Endothelial cell (in vitro differentiated cells): ENCODE measurements around the gene KLLN. TPM values are rescaled to one million over a fixed set of nuclear protein-coding genes. Genes with fewer than 3 reads are reported as not detected.
A peak's percentile ranks its signal among the peaks of the same experiment; 100 is the strongest.
"Not testable (repeated sequence)": the region's sequence is repeated elsewhere in the genome, so short reads cannot be mapped to it uniquely, and the experiment has no call there.

Source experiments
- DNase-seq: peaks from one replicate; pipeline ENCODE4 v3.0.0; 2021; ENCODE audit warnings: low spot score
- H3K27ac Mint-ChIP-seq: one replicate; pipeline ENCODE4 v1.8.0; 2021; ENCODE audit warnings: mixed read lengths, inconsistent platforms; ENCODE audit not compliant: unreplicated experiment
- H3K27me3 Mint-ChIP-seq: one replicate; pipeline ENCODE4 v1.8.0; 2021; ENCODE audit warnings: mild to moderate bottlenecking, moderate library complexity, mixed read lengths, inconsistent platforms; ENCODE audit not compliant: unreplicated experiment
- H3K36me3 Mint-ChIP-seq: one replicate; pipeline ENCODE4 v1.8.0; 2021; ENCODE audit warnings: mild to moderate bottlenecking, low read depth, mixed read lengths, inconsistent platforms; ENCODE audit not compliant: unreplicated experiment
- H3K4me1 Mint-ChIP-seq: one replicate; pipeline ENCODE4 v1.8.0; 2021; ENCODE audit warnings: mild to moderate bottlenecking, mixed read lengths, inconsistent platforms; ENCODE audit not compliant: unreplicated experiment
- H3K4me3 Mint-ChIP-seq: one replicate; pipeline ENCODE4 v1.8.0; 2021; ENCODE audit warnings: mild to moderate bottlenecking, mixed read lengths, inconsistent platforms; ENCODE audit not compliant: unreplicated experiment
- H3K9me3 Mint-ChIP-seq: one replicate; pipeline ENCODE4 v1.8.0; 2021; ENCODE audit warnings: mixed read lengths, inconsistent platforms; ENCODE audit not compliant: unreplicated experiment
- total RNA-seq: library from RNA; stranded (reverse); fragmentation: NEBNext Ultra II Directional; extraction: Animal tissue kit (Norgen Biotek cat#: 25700); gene quantifications from one replicate; pipeline ENCODE4 v1.2.1, GENCODE V29; 2021; ENCODE audit not compliant: unreplicated experiment
- TF ChIP-seq, protein P1 (sequence below): fragments of 200-600 bp; sonication (generic); IDR thresholded peaks from one replicate; pipeline ENCODE4 v1.5.0; 2021; ENCODE audit warnings: antibody characterized with exemption; ENCODE audit not compliant: unreplicated experiment

The KLLN gene
- total RNA-seq, 1 donor from 2014 or later: 0.74 TPM

GRCh38 chr10:87869773-87870551 is 6.6 kb upstream of the KLLN start:
- Mint-ChIP-seq H3K4me3 (no peak overlapping the region), H3K27me3 (no peaks in the 10 kb centered on the region), H3K9me3 (no peaks in the 10 kb centered on the region), H3K27ac (no peak overlapping the region), H3K4me1 (peaks cover 18% of the 10 kb centered on the region), H3K36me3 (no peaks in the 10 kb centered on the region)
- TF ChIP-seq, protein P1, sequence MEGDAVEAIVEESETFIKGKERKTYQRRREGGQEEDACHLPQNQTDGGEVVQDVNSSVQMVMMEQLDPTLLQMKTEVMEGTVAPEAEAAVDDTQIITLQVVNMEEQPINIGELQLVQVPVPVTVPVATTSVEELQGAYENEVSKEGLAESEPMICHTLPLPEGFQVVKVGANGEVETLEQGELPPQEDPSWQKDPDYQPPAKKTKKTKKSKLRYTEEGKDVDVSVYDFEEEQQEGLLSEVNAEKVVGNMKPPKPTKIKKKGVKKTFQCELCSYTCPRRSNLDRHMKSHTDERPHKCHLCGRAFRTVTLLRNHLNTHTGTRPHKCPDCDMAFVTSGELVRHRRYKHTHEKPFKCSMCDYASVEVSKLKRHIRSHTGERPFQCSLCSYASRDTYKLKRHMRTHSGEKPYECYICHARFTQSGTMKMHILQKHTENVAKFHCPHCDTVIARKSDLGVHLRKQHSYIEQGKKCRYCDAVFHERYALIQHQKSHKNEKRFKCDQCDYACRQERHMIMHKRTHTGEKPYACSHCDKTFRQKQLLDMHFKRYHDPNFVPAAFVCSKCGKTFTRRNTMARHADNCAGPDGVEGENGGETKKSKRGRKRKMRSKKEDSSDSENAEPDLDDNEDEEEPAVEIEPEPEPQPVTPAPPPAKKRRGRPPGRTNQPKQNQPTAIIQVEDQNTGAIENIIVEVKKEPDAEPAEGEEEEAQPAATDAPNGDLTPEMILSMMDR: no peak
- no peak for DNase-seq

- H3K9me3 Mint-ChIP-seq, H3K27ac Mint-ChIP-seq, H3K36me3 Mint-ChIP-seq, H3K4me3 Mint-ChIP-seq, H3K27me3 Mint-ChIP-seq, DNase-seq: not testable (repeated sequence)
- peaks cover 24% of the 10 kb centered on the region for H3K4me1 Mint-ChIP-seq
These were observed 5.8 kb upstream of the KLLN start for GRCh38 chr10:87869139-87869538.

- DNase-seq: no peak
- no peak overlapping the region for H3K27ac Mint-ChIP-seq
- peaks cover 6% of the 10 kb centered on the region for H3K36me3 Mint-ChIP-seq
- TF ChIP-seq, protein P1: no peak
- peak overlapping the region; percentile 44 for H3K4me3 Mint-ChIP-seq
- H3K4me1 Mint-ChIP-seq: peaks cover 24% of the 10 kb centered on the region
- H3K9me3 Mint-ChIP-seq: no peaks in the 10 kb centered on the region
- H3K27me3 Mint-ChIP-seq: peaks cover 7% of the 10 kb centered on the region
These were observed 4.9 kb upstream of the KLLN start for GRCh38 chr10:87868277-87868676.

DNA sequence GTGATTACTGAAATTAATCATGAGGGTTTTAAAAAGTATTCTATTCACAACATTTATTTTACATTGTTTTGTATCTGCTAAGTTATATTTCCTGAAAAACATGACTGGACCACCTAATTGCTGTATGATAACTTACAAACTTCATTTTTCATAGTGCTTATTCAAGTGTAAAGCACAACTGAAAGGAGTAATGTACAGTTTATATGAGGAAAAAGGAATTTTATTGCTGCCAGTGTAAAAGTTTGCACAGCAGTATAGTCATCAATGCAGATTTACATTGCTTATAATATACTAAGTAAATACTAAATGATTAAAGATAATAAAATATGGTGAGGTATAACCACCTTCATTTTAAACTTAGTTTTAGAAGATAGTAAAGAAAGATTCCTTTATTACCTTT is 4.1 kb upstream of the KLLN start:
- H3K27me3 Mint-ChIP-seq: peaks cover 8% of the 10 kb centered on the region
- H3K4me1 Mint-ChIP-seq: peaks cover 28% of the 10 kb centered on the region
- H3K9me3 Mint-ChIP-seq: no peaks in the 10 kb centered on the region
- peaks cover 9% of the 10 kb centered on the region for H3K36me3 Mint-ChIP-seq
- peak overlapping the region; percentile 83 for H3K4me3 Mint-ChIP-seq
- no peak overlapping the region for H3K27ac Mint-ChIP-seq
- DNase-seq: no peak
- TF ChIP-seq, protein P1: no peak

- Mint-ChIP-seq H3K4me1 (peaks cover 31% of the 10 kb centered on the region), H3K36me3 (peaks cover 10% of the 10 kb centered on the region), H3K27me3 (peaks cover 12% of the 10 kb centered on the region), H3K9me3 (no peaks in the 10 kb centered on the region), H3K4me3 (peak overlapping the region; percentile 99), H3K27ac (peak overlapping the region; percentile 73)
- TF ChIP-seq, protein P1: no peak
- no peak for DNase-seq
These were observed 3.2 kb upstream of the KLLN start for GRCh38 chr10:87866412-87866974.
